IPS-18c (cell line): ENCODE results near the gene KANK3.
"Not testable (repeated sequence)": the region's sequence is repeated elsewhere in the genome, so short reads cannot be mapped to it uniquely, and the experiment has no call there.

Experiments used
- H3K4me3 ChIP-seq: 2 replicates; pipeline ENCODE4 v1.7.0; 2013; ENCODE audit warnings: low read depth, mild to moderate bottlenecking, low read length, moderate library complexity; ENCODE audit not compliant: insufficient read depth
- H3K9me3 ChIP-seq: one replicate; pipeline ENCODE4 v1.6.1; 2013; ENCODE audit warnings: mild to moderate bottlenecking, low read length, moderate library complexity; ENCODE audit not compliant: control insufficient read depth, insufficient read depth

Gene KANK3

GRCh38 chr19:8308891-8309291, 34.2 kb downstream of the KANK3 start:
- Histone ChIP-seq H3K4me3 (peak overlapping the region; percentile 62; the same call in 1 of the 2 replicates), H3K9me3 (no peaks in the 10 kb centered on the region)

GRCh38 chr19:8307965-8308866, 34.8 kb downstream of the KANK3 start, which contains the start of gene CD320:
Gene CD320, minus strand, starts transcription at chr19:8308358. Its CDS starts 68 bp downstream, at chr19:8308290.
- Histone ChIP-seq H3K9me3 (no peaks in the 10 kb centered on the region), H3K4me3 (peak within 1 kb of the TSS; percentile 62)

- H3K9me3 ChIP-seq: no peaks in the 10 kb centered on the region
- H3K4me3 ChIP-seq: peak overlapping the region; percentile 62
Observed at GRCh38 chr19:8307400-8307964, 35.6 kb downstream of the KANK3 start.

DNA sequence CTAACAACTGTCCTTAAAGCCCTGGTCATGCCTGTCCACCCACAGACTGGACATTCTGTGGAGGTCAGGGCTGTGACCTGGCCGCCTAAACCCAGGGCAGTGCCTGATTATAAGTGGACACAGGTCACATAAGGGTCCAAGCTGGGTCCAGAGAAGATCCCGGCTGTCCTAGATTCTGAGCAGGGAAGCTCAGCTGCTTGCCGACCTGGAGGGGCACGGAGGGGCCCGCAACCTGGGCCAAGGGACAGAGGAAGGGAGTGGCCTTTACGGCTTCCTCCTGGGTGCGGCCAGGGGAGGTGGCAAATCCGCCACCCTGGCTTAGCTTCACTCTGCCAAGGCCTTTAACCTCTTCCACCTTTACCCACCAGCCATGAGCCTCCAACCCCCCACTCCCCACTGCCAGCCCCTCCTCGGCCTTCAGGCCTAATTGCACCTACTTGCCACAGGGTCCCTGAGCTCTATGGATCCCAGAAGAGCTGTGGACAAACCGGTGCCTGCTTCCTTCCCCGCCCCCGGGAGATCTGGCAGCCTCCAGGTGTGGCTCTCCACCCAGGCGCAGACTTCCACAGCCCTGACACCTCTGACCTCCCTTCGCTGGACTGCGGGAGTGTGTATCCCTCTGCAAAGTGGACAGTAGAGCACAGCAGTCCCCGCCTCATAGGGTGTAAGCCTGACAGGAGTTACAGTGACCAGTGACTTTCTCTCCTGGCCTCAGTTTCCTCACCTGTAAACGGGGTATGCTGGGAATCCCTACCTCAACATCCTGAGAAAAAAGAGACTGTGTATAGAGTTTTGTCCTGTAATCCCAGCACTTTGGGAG, 36.6 kb downstream of the KANK3 start:
- no peaks in the 10 kb centered on the region for H3K9me3 ChIP-seq
- H3K4me3 ChIP-seq: no peak overlapping the region

DNA sequence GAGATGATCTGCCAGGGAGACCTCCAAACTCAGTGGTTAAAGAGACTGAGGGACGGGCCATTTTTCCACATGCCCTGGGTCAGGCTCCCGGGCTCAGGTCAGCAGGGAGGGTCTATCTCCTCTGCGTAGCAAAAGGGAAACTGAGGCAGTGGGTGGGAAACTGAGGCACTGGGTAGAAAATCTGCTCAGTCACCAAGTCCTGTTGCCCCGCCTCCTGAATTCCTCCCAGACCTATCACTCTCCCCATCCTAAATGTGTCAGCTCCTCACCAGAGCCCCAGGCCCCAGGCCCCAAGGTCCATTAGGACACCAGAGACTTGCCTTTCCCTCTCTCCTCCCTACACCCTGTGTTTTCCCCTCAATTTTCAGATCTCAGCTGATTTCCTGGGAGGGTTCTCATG, 37.3 kb downstream of the KANK3 start:
- H3K9me3 ChIP-seq: no peaks in the 10 kb centered on the region
- H3K4me3 ChIP-seq: no peak overlapping the region

DNA sequence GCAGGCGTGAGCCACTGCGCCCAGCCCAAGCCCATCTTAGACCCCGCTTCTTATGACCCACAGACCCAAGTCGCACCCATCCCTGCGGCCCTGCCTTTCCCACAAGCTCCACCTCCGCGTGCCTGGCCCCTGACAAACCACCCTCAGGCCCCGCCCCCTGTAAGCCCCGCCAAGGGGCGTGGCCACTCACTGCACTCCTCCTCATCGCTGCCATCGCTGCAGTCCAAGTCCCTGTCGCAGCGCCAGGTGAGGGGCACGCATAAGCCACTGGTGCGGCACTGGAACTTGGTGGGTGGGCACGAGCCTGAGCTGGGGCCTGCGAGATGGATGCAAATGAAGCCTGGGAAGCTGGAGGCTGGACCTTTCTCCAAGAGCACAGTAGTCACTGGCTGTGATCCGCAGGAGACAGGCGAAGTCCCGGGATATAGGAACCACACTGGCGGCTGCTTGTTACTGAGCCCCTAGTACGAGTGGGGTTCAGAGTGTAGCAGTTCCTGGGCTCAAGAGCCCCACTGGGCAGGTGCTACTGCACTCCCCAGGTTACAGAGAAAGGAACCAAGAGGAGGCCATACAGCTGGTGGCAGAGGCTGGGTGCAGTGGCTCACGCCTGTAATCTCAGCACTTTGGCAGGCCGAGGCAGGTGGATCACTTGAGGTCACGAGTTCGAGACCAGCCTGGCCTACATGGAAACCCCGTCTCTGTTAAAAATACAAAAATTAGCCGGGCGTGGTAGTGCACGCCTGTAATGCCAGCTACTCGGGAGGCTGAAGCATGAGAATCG, 38.0 kb downstream of the KANK3 start:
- H3K9me3 ChIP-seq: no peaks in the 10 kb centered on the region
- no peak overlapping the region for H3K4me3 ChIP-seq

- Histone ChIP-seq H3K4me3 (no peak overlapping the region), H3K9me3 (no peaks in the 10 kb centered on the region)
Observed at GRCh38 chr19:8302734-8303133, 40.3 kb downstream of the KANK3 start.

- no peak overlapping the region for H3K4me3 ChIP-seq
- H3K9me3 ChIP-seq: no peaks in the 10 kb centered on the region
Observed at GRCh38 chr19:8302357-8302691, 40.7 kb downstream of the KANK3 start.

- not testable (repeated sequence) for H3K9me3 ChIP-seq, H3K4me3 ChIP-seq
Observed at GRCh38 chr19:8291337-8291736, 51.7 kb downstream of the KANK3 start.

DNA sequence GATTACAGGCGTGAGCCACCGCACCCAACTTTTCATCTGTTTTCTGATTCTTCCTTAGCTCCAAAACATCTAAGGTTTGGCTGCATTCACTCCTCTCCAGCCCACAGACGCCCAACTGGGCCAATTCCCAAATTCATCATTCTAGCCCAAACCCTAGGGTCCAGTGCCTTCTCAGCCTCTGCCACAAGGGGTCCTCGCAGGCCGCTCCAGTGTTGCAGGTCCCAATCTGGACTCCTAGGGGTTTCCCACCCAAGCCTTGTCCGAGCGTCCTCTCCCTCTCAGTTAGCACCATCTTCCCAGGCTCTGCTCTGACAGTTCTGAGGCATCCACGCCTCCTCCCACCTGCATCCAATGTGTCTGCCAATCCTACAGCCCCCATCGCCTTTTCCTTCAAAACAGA, 66.6 kb downstream of the KANK3 start:
- H3K9me3 ChIP-seq, H3K4me3 ChIP-seq: not testable (repeated sequence)
